OCI-LY1 (cell line): ENCODE results near the gene MCUB.
"Not testable (repeated sequence)": the region's sequence is repeated elsewhere in the genome, so short reads cannot be mapped to it uniquely, and the experiment has no call there.

Experiments used
- H2AFZ ChIP-seq: fragments of 200-600 bp; sonication (generic), shearing (Covaris generic); 2 replicates; pipeline ENCODE4 v1.6.0; 2014; ENCODE audit warnings: antibody characterized with exemption, mild to moderate bottlenecking, low read length
- H3F3A ChIP-seq: fragments of 200-600 bp; sonication (generic), shearing (Covaris generic); 2 replicates; pipeline ENCODE4 v1.6.0; 2014; ENCODE audit warnings: mild to moderate bottlenecking, antibody characterized with exemption, low read length, moderate library complexity; ENCODE audit not compliant: insufficient read depth
- H3K27ac ChIP-seq: fragments of 200-600 bp; sonication (generic); 2 replicates; pipeline ENCODE4 v1.5.1; 2014; ENCODE audit warnings: low read length, mixed run types, mild to moderate bottlenecking, low read depth; ENCODE audit not compliant: poor library complexity, severe bottlenecking
- H3K27me3 ChIP-seq: fragments of 200-600 bp; sonication (generic); 2 replicates; pipeline ENCODE4 v1.6.0; 2014; ENCODE audit warnings: antibody characterized with exemption, mild to moderate bottlenecking, low read length, moderate library complexity; ENCODE audit not compliant: insufficient read depth
- H3K36me3 ChIP-seq: fragments of 200-600 bp; sonication (generic); 2 replicates; pipeline ENCODE4 v1.6.1; 2014; ENCODE audit warnings: mild to moderate bottlenecking, antibody characterized with exemption, low read length, moderate library complexity, mixed read lengths; ENCODE audit not compliant: insufficient read depth
- H3K4me1 ChIP-seq: fragments of 200-600 bp; sonication (generic); 2 replicates; pipeline ENCODE4 v1.5.1; 2014; ENCODE audit warnings: mild to moderate bottlenecking, low read length, moderate library complexity; ENCODE audit not compliant: insufficient read depth, severe bottlenecking
- H3K4me2 ChIP-seq: fragments of 200-600 bp; sonication (generic), shearing (Covaris generic); 2 replicates; pipeline ENCODE4 v1.6.1; 2014; ENCODE audit warnings: low read length
- H3K4me3 ChIP-seq: fragments of 200-600 bp; sonication (generic); 2 replicates; pipeline ENCODE4 v1.5.1; 2014; ENCODE audit warnings: low read length, low read depth, mild to moderate bottlenecking, mixed read lengths; ENCODE audit not compliant: poor library complexity, severe bottlenecking
- H3K79me2 ChIP-seq: fragments of 200-600 bp; shearing (Covaris generic); 2 replicates; pipeline ENCODE4 v1.6.1; 2016; ENCODE audit warnings: mixed run types, low read length, mixed read lengths; ENCODE audit not compliant: insufficient read depth
- H3K9ac ChIP-seq: fragments of 200-600 bp; sonication (generic), shearing (Covaris generic); 2 replicates; pipeline ENCODE4 v1.6.1; 2014; ENCODE audit warnings: mild to moderate bottlenecking, low read length, mixed read lengths
- H3K9me2 ChIP-seq: fragments of 200-600 bp; sonication (generic), shearing (Covaris generic); 2 replicates; pipeline ENCODE4 v1.6.1; 2014; ENCODE audit warnings: low read depth, mild to moderate bottlenecking, low read length, mixed read lengths
- H3K9me3 ChIP-seq: fragments of 200-600 bp; shearing (Covaris generic); 2 replicates; pipeline ENCODE4 v1.6.1; 2014; ENCODE audit warnings: low read length, mixed read lengths
- H4K20me1 ChIP-seq: fragments of 200-600 bp; sonication (generic), shearing (Covaris generic); 2 replicates; pipeline ENCODE4 v1.6.0; 2016; ENCODE audit warnings: mild to moderate bottlenecking, low read length; ENCODE audit not compliant: insufficient read depth
- EZH2 ChIP-seq: fragments of 200-600 bp; sonication (generic), shearing (Covaris generic); IDR thresholded peaks from 2 replicates; pipeline ENCODE4 v1.8.0; 2017; ENCODE audit warnings: borderline replicate concordance, mixed run types, mild to moderate bottlenecking, antibody characterized with exemption, low read length, moderate library complexity, mixed read lengths
- TF ChIP-seq, protein P1 (sequence below): fragments of 200-600 bp; sonication (generic), shearing (Covaris generic); IDR thresholded peaks from 2 replicates; pipeline ENCODE4 v1.5.1; 2017; ENCODE audit warnings: mild to moderate bottlenecking, antibody characterized with exemption, low read length, moderate library complexity, mixed read lengths

MCUB gene

DNA sequence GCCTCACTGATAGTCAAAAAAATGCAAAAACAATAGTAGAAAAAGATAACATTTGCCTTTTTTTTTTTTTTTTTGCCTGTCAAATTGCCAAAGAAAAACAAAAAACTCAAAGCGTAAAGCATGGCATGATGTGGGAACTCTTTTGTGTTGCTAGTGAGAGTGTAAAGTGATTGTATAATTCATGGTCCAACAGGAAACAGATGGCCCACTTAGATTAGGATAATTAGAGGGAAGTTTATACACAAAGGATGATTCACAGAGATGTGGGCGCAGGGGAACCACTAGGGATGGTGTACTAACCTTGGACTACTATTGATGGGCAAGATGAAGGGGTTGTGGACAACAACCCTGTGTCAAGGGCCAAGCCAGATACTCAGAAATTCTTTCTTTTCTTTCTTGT lies 16.4 kb downstream of the MCUB start:
- Histone ChIP-seq H3K4me2 (no peak overlapping the region), H3K27ac (no peak overlapping the region), H3K27me3 (no peaks in the 10 kb centered on the region), H3K9ac (no peak overlapping the region), H2AFZ (no peak overlapping the region), H3K9me2 (no peaks in the 10 kb centered on the region), H3K79me2 (peaks cover 66% of the 10 kb centered on the region), H3F3A (no peaks in the 10 kb centered on the region), H4K20me1 (no peaks in the 10 kb centered on the region), H3K9me3 (no peaks in the 10 kb centered on the region), H3K36me3 (peaks cover 27% of the 10 kb centered on the region), H3K4me3 (no peak overlapping the region), H3K4me1 (no peaks in the 10 kb centered on the region)
- TF ChIP-seq EZH2: no peak
- TF ChIP-seq, protein P1, sequence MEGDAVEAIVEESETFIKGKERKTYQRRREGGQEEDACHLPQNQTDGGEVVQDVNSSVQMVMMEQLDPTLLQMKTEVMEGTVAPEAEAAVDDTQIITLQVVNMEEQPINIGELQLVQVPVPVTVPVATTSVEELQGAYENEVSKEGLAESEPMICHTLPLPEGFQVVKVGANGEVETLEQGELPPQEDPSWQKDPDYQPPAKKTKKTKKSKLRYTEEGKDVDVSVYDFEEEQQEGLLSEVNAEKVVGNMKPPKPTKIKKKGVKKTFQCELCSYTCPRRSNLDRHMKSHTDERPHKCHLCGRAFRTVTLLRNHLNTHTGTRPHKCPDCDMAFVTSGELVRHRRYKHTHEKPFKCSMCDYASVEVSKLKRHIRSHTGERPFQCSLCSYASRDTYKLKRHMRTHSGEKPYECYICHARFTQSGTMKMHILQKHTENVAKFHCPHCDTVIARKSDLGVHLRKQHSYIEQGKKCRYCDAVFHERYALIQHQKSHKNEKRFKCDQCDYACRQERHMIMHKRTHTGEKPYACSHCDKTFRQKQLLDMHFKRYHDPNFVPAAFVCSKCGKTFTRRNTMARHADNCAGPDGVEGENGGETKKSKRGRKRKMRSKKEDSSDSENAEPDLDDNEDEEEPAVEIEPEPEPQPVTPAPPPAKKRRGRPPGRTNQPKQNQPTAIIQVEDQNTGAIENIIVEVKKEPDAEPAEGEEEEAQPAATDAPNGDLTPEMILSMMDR: no peak

DNA sequence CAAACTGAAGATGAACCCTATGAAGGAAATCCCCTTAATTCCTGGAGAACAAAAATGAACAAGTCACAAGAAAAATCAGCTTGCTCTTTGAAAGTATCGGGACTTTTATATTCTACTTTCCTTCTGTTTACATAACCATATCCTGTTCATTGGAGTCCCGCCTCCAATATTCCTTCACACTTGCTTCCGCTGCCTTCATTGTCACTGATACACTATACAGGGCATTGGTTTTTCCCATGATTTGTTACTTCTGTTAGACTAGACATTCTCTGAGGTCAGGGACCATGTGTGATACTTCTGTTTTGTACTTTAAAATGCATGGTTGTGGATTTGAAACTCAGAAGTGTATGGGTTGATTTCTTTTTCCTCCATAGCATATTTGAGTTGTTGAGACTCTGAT lies 18.8 kb downstream of the MCUB start:
- Histone ChIP-seq H3K27me3 (no peaks in the 10 kb centered on the region), H3K36me3 (peaks cover 24% of the 10 kb centered on the region), H3K4me3 (no peak overlapping the region), H3K9me2 (no peaks in the 10 kb centered on the region), H3K4me1 (no peaks in the 10 kb centered on the region), H3F3A (no peaks in the 10 kb centered on the region), H3K27ac (no peak overlapping the region), H4K20me1 (no peaks in the 10 kb centered on the region), H2AFZ (no peak overlapping the region), H3K9me3 (no peaks in the 10 kb centered on the region), H3K4me2 (no peak overlapping the region), H3K79me2 (peaks cover 44% of the 10 kb centered on the region), H3K9ac (no peak overlapping the region)
- TF ChIP-seq EZH2: no peak
- TF ChIP-seq, protein P1: no peak

DNA sequence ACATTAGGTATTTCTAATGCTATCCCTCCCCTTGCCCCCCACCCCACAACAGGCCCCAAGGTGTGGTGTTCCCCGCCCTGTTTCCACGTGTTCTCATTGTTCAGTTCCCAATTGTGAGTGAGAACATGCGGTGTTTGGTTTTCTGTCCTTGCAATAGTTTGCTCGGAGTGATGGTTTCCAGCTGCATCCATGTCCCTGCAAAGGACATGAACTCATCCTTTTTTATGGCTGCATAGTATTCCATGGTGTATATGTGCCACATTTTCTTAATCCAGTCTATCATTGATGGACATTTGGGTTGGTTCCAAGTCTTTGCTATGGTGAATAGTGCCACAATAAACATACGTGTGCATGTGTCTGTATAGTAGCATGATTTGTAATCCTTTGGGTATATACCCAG lies 20.0 kb downstream of the MCUB start:
- H3K27me3 ChIP-seq, H2AFZ ChIP-seq, H3K27ac ChIP-seq, H3K4me2 ChIP-seq, H3K9me3 ChIP-seq, H4K20me1 ChIP-seq, H3K4me1 ChIP-seq, H3F3A ChIP-seq, H3K9ac ChIP-seq, H3K4me3 ChIP-seq, H3K9me2 ChIP-seq: not testable (repeated sequence)
- Histone ChIP-seq H3K79me2 (peaks cover 33% of the 10 kb centered on the region), H3K36me3 (peaks cover 24% of the 10 kb centered on the region)

DNA sequence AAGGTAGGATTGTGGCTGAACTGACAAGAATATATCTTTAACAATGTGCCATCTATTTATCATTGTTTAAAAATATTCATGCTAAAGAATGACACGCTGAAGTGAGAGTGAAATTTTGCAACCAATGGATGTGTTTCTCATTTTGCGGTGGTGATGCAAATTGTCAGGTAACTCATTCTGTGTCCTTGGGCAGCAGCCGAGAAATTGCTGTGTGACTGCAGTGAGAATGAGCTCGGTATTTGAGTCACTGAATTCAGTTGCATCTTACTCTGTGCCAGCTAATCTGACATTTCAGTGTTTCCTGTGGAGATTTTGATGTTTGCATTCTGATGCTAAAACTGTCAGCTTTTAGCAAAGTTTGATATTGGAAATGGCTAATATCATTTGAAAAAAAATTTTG lies 28.1 kb downstream of the MCUB start:
- H3K4me2 ChIP-seq: peak overlapping the region; percentile 35
- no peak overlapping the region for H2AFZ ChIP-seq
- no peak for TF ChIP-seq EZH2
- TF ChIP-seq, protein P1: no peak
- no peaks in the 10 kb centered on the region for H3K9me2 ChIP-seq
- H3F3A ChIP-seq: no peaks in the 10 kb centered on the region
- no peaks in the 10 kb centered on the region for H4K20me1 ChIP-seq
- peak overlapping the region; percentile 49 for H3K27ac ChIP-seq
- peak overlapping the region; percentile 20 for H3K4me3 ChIP-seq
- peaks cover 43% of the 10 kb centered on the region for H3K4me1 ChIP-seq
- no peaks in the 10 kb centered on the region for H3K9me3 ChIP-seq
- no peaks in the 10 kb centered on the region for H3K27me3 ChIP-seq
- peaks cover 53% of the 10 kb centered on the region for H3K79me2 ChIP-seq
- H3K9ac ChIP-seq: peak overlapping the region; percentile 29; the same call in 1 of the 2 replicates
- no peaks in the 10 kb centered on the region; the same call in 1 of the 2 replicates for H3K36me3 ChIP-seq
